Transverse colon (tissue), 4 donors: ENCODE data around the gene ADD1.

Source experiments
- EP300 ChIP-seq: sonication (generic); formaldehyde crosslinking; IDR thresholded peaks from one replicate; pipeline ENCODE4 v1.6.1; 2017; ENCODE audit warnings: antibody characterized with exemption, low read depth
- POLR2A ChIP-seq: fragments of 450-650 bp; IDR thresholded peaks from one replicate; pipeline ENCODE4 v1.6.1; 2016; ENCODE audit warnings: antibody characterized with exemption, mild to moderate bottlenecking, moderate library complexity
- POLR2AphosphoS5 ChIP-seq, 3 donors: sonication (generic); formaldehyde crosslinking; IDR thresholded peaks; one replicate each; pipeline ENCODE4 v1.6.1; 2016; ENCODE audit warnings: antibody characterized with exemption in 3 of 3
- TF ChIP-seq, protein P1 (sequence below), 5 experiments: fragments of 200-600 bp in 3 of 5; fragments of 450-650 bp in 2 of 5; sonication (generic) in 3 of 5; IDR thresholded peaks; 1 replicate in 2 of 5; 2 replicates in 3 of 5; pipeline ENCODE4 v1.5.1; 2016 to 2017; ENCODE audit warnings: antibody characterized with exemption in 5 of 5, inconsistent platforms in 3 of 5, mild to moderate bottlenecking in 2 of 5, moderate library complexity in 1 of 5

DNA sequence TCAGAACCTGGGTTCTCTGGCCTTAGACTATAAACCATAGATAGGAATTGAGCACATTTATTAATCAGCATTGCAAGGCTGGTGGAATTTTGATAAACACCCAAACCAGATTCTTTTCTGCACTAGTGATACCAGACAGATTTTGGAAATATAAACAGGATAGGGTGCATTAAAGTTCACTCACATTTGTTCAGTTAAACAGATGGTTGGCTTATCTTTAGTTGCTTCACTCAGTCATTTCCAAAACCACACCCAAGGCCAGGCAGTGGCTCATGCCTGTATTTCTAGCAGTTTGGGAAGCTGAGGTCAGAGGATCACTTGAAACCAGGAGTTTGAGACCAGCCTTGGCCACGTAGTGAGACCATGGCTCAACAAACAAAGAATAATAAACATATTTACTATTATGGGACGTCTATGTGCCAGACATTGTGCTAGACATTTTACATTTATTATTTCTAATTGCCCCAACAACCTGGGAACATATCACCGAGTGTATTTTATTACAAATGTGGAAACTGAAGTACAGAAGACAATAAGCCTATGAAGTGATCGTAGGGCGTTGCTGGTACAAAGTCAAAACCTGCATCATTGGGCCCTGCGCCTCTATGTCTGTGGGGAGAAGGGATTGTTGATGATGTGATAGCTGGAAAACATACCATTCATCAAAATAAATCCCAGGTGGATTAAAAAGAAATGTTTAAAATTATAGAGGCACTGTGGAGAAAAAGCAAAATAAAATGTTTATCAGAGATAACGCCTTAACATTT, 15.0 kb downstream of the ADD1 start:
- TF ChIP-seq POLR2AphosphoS5 (IDR thresholded peaks at IDR 0.05) (no peak), EP300 (no peak), POLR2A (no peak)
- TF ChIP-seq, protein P1, sequence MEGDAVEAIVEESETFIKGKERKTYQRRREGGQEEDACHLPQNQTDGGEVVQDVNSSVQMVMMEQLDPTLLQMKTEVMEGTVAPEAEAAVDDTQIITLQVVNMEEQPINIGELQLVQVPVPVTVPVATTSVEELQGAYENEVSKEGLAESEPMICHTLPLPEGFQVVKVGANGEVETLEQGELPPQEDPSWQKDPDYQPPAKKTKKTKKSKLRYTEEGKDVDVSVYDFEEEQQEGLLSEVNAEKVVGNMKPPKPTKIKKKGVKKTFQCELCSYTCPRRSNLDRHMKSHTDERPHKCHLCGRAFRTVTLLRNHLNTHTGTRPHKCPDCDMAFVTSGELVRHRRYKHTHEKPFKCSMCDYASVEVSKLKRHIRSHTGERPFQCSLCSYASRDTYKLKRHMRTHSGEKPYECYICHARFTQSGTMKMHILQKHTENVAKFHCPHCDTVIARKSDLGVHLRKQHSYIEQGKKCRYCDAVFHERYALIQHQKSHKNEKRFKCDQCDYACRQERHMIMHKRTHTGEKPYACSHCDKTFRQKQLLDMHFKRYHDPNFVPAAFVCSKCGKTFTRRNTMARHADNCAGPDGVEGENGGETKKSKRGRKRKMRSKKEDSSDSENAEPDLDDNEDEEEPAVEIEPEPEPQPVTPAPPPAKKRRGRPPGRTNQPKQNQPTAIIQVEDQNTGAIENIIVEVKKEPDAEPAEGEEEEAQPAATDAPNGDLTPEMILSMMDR (IDR thresholded peaks at IDR 0.05) = no peak
